ENCODE measurements around the gene PRKCZ.

The PRKCZ gene

DNA sequence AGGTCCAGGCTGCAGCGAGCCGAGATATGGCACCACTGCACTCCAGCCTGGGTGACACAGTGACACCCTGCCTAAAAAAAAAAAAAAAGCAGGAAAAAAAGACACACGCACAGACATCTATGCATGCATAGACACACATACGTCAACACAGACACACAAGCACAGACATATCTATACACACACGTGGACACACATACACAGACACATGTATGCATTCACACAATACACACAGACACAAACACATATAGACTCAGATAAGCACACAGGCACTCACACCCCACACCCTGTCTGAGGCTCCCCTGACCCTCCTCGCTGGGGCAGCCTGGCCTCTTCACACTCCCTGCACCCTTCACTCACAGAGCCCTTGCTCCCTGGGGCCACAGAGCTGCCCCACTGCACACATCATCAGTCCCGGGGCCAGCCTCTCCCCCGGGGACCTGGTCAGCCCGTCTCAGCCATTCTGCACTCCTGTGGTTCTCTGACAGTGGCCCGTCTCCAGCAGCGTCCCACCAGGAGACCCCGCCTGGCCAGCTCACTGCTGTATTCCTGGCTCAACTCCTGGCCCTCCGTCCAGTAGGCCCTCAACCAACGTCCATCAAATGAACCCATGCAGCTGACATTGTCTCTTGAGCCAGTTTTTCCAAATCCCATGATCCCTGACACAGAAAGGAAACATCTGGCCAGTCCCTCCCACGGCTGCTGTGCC lies 4.6 kb upstream of the PRKCZ start:
- TF ChIP-seq, protein P1, sequence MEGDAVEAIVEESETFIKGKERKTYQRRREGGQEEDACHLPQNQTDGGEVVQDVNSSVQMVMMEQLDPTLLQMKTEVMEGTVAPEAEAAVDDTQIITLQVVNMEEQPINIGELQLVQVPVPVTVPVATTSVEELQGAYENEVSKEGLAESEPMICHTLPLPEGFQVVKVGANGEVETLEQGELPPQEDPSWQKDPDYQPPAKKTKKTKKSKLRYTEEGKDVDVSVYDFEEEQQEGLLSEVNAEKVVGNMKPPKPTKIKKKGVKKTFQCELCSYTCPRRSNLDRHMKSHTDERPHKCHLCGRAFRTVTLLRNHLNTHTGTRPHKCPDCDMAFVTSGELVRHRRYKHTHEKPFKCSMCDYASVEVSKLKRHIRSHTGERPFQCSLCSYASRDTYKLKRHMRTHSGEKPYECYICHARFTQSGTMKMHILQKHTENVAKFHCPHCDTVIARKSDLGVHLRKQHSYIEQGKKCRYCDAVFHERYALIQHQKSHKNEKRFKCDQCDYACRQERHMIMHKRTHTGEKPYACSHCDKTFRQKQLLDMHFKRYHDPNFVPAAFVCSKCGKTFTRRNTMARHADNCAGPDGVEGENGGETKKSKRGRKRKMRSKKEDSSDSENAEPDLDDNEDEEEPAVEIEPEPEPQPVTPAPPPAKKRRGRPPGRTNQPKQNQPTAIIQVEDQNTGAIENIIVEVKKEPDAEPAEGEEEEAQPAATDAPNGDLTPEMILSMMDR (IDR thresholded peaks at IDR 0.05; ENCODE audit: low read depth, low read length) = no peak
- H3K4me3 ChIP-seq (replicated peaks in 1 of 2; ENCODE audit: low read depth in 2 of 2, low read length in 2 of 2) = no peak overlapping the region
- peak; percentile 18 to 50 for DNase-seq (ENCODE audit: low read depth in 2 of 2)

GRCh38 chr1:2046174-2046917 lies 3.9 kb upstream of the PRKCZ start:
- peak; percentile 15 to 18 for DNase-seq (ENCODE audit: low read depth in 2 of 2)
- TF ChIP-seq, protein P1 (IDR thresholded peaks at IDR 0.05; ENCODE audit: low read depth, low read length) = peak; percentile 76
- no peak overlapping the region for H3K4me3 ChIP-seq (replicated peaks in 1 of 2; ENCODE audit: low read depth in 2 of 2, low read length in 2 of 2)

DNA sequence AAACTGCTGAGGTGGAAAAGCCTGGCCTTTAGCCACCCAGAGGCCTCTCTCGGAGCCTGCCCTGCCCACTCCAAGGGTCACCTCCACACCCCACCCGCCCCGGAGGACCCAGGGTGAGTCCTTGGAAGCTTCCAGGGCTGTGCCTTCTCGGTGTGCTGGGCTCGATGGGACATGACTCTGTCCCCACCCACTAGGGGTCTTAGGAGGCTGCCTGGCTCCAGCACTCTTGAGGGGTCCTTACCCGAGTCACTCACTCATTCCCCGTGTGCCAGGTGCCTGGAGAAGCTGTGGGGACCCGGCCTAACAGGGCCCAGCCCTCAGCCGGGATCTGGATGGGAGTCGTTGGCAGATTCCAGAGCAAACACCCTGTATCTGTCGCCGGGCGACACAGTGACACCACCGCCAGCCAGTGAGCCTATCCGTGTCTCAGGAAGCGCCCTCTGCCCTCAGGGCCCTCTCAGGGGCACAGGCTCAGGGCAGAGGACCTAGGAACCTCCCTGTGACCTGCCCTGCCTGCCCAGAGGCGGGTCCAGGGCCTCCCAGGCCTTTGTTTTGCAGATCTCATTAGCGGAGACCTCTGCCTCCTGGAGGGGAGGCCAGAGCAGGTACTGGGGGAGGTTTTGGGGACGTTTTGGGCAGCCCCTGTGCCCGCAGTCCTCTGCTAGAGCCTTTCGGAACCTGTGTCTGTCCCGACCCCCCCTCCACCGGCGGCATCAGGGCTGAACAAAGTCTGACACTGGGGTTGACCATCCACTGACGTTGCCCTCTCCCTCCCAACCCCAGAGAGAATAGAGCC lies 3.1 kb upstream of the PRKCZ start:
- TF ChIP-seq, protein P1 (IDR thresholded peaks at IDR 0.05; ENCODE audit: low read depth, low read length) = no peak
- no peak overlapping the region for H3K4me3 ChIP-seq (replicated peaks in 1 of 2; ENCODE audit: low read depth in 2 of 2, low read length in 2 of 2)
- no peak for DNase-seq (ENCODE audit: low read depth in 2 of 2)

DNA sequence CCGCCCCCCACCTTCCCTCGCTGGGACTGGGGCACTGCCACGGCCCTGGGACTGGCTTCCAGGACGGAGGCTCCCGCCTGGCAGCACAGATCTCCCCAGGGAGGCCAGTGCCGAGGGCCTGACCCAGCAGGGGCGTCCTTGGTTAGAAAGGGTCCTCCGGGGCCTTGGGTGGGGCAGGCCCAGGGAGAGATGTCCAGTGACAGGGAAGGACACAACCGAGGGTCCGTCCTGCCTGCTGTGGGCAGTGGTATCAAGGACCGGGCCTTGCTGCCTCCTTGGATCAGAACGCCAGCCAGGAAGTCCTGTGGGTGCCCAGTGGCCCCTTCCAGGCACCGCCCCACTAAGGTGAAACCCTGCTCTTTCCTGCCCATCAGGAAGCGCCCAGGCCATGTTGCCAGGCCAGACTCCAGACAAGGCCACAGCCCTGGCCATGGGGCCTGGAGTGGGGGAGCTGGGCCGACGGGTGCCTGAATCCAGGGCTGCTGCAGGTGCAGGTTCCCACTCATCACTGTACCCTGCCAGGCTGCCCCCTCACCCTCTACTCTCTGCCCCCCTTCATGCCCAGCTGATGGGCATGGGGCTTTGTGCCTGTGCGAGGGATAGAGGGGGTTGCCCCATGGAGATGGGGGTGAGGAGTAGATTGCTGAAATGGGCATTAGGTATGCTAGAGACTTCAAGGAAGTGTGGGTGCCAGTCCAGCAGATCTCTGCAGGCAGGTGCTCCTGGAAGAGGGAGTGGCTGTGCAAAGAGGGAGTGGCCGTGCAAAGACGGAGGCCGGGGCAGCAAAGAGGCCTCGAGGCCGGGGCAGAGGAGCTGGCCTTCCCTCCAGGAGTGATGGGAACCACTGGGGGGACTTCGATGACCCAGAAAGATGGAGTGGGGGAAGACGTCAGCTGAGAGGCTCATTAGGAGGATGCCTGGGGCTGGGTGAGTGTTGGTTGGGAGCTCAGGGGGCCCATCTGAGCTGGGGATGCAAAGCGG lies 2.2 kb upstream of the PRKCZ start:
- no peak overlapping the region for H3K4me3 ChIP-seq (replicated peaks in 1 of 2; ENCODE audit: low read depth in 2 of 2, low read length in 2 of 2)
- DNase-seq (ENCODE audit: low read depth in 2 of 2) = no peak
- TF ChIP-seq, protein P1 (IDR thresholded peaks at IDR 0.05; ENCODE audit: low read depth, low read length) = no peak

DNA sequence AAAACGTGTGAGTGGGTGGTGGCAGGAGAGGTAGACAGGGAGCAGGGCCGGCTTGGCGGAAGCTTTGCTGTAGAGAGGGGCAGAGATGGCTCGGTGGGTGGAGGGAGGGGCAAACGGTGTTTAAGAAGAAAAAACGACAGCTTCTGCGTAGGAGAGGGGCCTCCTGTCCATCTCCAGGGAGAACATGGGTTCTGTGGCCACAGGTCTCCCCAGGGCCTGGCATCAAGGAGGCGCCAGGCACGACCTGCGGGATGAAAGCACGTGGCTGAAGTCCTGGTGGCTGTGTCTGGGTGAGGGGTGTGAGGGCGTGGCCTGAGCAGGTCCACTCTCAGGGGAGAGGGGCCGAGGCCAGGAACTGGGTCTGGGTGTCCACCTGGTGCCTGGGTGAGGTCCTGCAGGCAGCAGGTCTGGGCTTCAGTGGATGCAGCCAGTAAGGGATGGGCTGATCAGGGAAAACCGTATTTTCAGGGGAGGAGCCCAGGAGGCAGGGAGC lies 940 bp upstream of the PRKCZ start:
- DNase-seq (ENCODE audit: low read depth in 2 of 2) = peak in 1 of 2 donors; percentile 10
- TF ChIP-seq, protein P1 (IDR thresholded peaks at IDR 0.05; ENCODE audit: low read depth, low read length) = peak; percentile 13
- peak overlapping the region in 1 of 2 donors; percentile 44 for H3K4me3 ChIP-seq (replicated peaks in 1 of 2; ENCODE audit: low read depth in 2 of 2, low read length in 2 of 2)

- TF ChIP-seq, protein P1 (IDR thresholded peaks at IDR 0.05; ENCODE audit: low read depth, low read length) = no peak
- no peak for DNase-seq (ENCODE audit: low read depth in 2 of 2)
- H3K4me3 ChIP-seq (replicated peaks in 1 of 2; ENCODE audit: low read depth in 2 of 2, low read length in 2 of 2) = no peak overlapping the region
Observed at GRCh38 chr1:2050461-2050792, 216 bp downstream of the PRKCZ start.
